Pericardium fibroblast (primary cell): ENCODE results near the gene CYCS. TPM values are rescaled to one million over a fixed set of nuclear protein-coding genes. Genes with fewer than 3 reads are reported as not detected.

Source experiments
- total RNA-seq: library from RNA; depleted of rRNA; stranded (reverse); fragments of >200 nt; gene quantifications from 2 replicates; pipeline ENCODE4 v1.2.3, GENCODE V29; 2015

CYCS gene
- total RNA-seq = 18.3 and 25.6 TPM in 2 replicates

GRCh38 chr7:25125137-25125946, at the start of gene CYCS:
Gene CYCS, minus strand, starts transcription at chr7:25125260. Its CDS starts 1,141 bp downstream, at chr7:25124119.

Other genes with a start within 250 kb of the CYCS start
- 2.5 and 3.4 TPM in 2 replicates for gene OSBPL3, start 145.1 kb downstream of the CYCS start, total RNA-seq
- not detected in 2 replicates for gene NPVF, start 103.2 kb upstream of the CYCS start, total RNA-seq